ENCODE results near the gene IL6ST. TPM values are rescaled to one million over a fixed set of nuclear protein-coding genes. Genes with fewer than 3 reads are reported as not detected.
A peak's percentile ranks its signal among the peaks of the same experiment; 100 is the strongest.

IL6ST gene
- total RNA-seq, 1 experiment from 2014 or later = 65.9 TPM

DNA sequence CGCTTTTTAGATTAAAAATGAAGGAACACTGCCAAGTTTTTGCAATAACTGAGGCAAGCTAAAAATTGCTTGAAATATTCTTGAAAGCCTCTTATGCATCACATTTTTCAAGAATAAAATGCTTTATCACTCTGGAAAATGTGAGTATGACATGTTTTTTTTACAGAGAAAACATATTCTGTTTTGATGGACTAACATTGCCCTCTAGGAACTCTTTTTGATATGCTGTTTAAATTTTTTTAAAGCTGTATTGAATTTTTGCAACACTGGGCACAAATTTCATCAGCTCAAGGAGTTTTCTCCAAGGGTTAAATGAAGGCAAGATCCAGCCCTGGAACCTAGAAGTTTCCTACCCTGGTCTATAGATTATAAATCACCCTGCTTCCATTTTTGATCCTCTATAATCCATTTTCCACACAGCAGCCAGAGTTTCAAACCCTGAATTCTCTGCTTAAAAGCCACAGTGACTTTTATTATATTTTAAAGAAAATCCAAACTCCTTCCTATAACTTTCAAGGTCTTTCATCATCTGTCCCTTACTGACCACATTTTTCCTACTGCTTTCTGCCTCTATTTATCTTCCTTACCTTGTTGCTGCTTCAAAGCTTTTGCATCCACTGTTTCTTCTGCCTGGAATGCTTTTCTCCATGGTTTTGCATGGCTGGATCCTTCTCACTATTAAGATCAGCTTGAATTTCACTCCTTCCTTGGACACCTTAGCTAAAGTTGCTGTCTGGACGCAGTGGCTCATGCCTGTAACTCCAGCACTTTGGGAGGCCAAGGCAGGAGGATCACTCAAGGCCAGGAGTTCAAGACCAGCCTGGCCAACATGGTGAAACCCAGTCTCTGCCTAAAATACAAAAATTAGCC is 82.7 kb downstream of the IL6ST start:
- DNase-seq (ENCODE audit: low read depth) = no peak
- in situ Hi-C loops (cut with HindIII; ENCODE audit: low pct_unique_long_range_greater_than_20kb, low sequenced_read_pairs) = no loop called here

DNA sequence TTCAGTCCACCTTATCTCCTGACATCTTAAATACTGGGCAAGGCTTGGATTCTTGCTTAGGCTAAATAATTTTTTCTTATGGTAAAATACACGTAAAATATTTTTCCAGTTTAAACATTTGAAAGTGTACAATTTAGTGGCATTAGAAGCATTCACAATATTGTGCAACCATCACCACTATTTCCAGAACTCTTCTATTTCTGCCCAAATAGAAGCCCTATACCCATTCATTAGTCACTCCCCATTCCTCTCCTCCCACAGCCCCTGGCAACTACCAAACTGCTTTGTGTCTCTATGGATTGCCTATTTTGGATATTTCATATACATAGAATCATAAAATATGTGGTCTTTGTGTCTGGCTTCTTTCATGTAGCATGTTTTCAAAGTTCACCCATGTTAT is 86.0 kb downstream of the IL6ST start:
- no peak for DNase-seq (ENCODE audit: low read depth)
- in situ Hi-C loops (cut with HindIII; ENCODE audit: low pct_unique_long_range_greater_than_20kb, low sequenced_read_pairs) = no loop called here

- DNase-seq (ENCODE audit: low read depth) = no peak
- in situ Hi-C loops (cut with HindIII; ENCODE audit: low pct_unique_long_range_greater_than_20kb, low sequenced_read_pairs) = no loop called here
Measured at GRCh38 chr5:55907927-55908326, 86.8 kb downstream of the IL6ST start.

GRCh38 chr5:55905251-55905650 is 89.5 kb downstream of the IL6ST start:
- no peak for DNase-seq (ENCODE audit: low read depth)
- in situ Hi-C loops (cut with HindIII; ENCODE audit: low pct_unique_long_range_greater_than_20kb, low sequenced_read_pairs) = no loop called here

- no peak for DNase-seq (ENCODE audit: low read depth)
- in situ Hi-C loops (cut with HindIII; ENCODE audit: low pct_unique_long_range_greater_than_20kb, low sequenced_read_pairs) = no loop called here
Measured at GRCh38 chr5:55904152-55904551, 90.6 kb downstream of the IL6ST start.

- in situ Hi-C loops (cut with HindIII; ENCODE audit: low pct_unique_long_range_greater_than_20kb, low sequenced_read_pairs) = no loop called here
- peak; percentile 53 for DNase-seq (ENCODE audit: low read depth)
Measured at GRCh38 chr5:55903121-55903701, 91.6 kb downstream of the IL6ST start.

DNA sequence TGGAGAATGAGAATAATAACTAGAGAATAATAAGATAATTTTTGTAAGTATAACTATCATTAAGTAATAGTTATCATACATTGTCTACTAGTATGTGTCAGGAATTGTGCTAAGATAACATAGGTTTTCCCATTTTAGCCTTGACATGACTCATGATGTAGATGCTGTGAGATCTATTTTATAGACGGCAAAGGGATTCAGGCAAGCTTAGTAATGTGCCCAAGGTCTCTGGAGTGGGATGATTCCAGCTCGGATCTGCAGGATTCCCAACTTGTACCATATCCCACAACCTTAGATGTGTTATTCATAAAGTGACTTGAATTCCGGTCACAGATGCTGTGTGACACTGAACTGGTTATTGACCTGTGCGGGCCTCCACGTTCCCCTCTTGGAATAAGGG is 92.1 kb downstream of the IL6ST start:
- in situ Hi-C loops (cut with HindIII; ENCODE audit: low pct_unique_long_range_greater_than_20kb, low sequenced_read_pairs) = no loop called here
- DNase-seq (ENCODE audit: low read depth) = no peak

DNA sequence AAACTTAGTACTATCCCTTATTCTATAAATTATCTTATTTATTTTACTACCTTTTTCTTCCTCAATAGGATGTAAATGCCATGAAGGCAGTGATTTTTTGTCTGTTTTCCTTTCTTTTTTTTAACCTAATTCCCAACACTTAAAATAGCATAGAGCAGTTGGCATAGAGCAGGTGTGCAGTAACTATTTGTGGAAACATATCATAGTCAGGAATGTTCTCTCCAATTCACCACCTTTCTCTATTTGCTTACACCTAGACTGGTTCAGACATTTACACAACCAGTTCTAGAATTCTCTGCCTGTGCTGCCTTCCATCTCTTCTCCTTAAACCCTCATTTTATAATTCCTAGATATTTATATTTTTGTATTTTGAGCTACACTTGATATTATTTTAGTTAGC is 94.0 kb downstream of the IL6ST start:
- in situ Hi-C loops (cut with HindIII; ENCODE audit: low pct_unique_long_range_greater_than_20kb, low sequenced_read_pairs) = no loop called here
- no peak for DNase-seq (ENCODE audit: low read depth)

DNA sequence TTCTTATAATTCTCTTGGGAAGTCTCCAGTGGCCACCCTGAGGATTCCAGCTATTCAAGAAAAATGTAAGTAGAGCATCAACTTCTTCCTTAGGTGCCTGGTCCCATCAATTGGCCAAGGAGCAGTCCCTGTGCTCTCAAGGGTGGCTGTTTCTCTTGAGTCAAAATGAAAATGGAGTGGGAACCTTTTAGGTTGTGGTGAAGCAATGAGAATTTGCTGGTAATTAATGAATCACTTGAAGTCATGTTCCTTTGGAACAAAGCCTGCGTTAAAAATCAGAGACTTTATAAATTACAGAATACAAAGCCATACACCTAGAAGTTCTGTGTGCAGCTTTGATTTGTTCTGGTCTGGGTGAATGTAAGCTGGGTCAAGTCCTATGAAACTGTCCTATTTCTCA is 94.7 kb downstream of the IL6ST start:
- DNase-seq (ENCODE audit: low read depth) = no peak
- in situ Hi-C loops (cut with HindIII; ENCODE audit: low pct_unique_long_range_greater_than_20kb, low sequenced_read_pairs) = no loop called here

DNA sequence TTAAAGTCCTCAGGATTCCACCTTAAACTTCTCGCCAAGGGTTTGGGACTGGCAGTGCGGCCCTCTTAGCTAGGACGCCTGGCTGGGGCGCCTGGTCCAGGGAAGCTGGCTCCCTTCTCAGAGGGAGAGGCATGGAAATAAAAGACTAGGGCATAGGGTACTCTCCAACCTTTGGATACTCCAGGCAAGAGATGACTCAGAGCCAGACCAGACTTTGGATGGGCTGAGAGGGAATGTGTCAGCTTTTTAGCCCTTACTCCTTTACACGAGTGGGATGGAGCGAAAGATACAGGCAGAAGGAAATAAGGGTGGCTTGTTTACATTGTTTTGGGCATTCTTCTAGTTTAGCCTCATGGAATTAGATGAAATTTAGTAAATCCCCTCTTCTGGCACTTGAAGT is 95.4 kb downstream of the IL6ST start:
- in situ Hi-C loops (cut with HindIII; ENCODE audit: low pct_unique_long_range_greater_than_20kb, low sequenced_read_pairs) = no loop called here
- DNase-seq (ENCODE audit: low read depth) = no peak

- in situ Hi-C loops (cut with HindIII; ENCODE audit: low pct_unique_long_range_greater_than_20kb, low sequenced_read_pairs) = no loop called here
- DNase-seq (ENCODE audit: low read depth) = no peak
Measured at GRCh38 chr5:55897905-55898304, 96.9 kb downstream of the IL6ST start.

GRCh38 chr5:55897206-55897894 is 97.4 kb downstream of the IL6ST start:
- in situ Hi-C loops (cut with HindIII; ENCODE audit: low pct_unique_long_range_greater_than_20kb, low sequenced_read_pairs) = no loop called here
- DNase-seq (ENCODE audit: low read depth) = no peak

GRCh38 chr5:55896663-55897062 is 98.1 kb downstream of the IL6ST start:
- in situ Hi-C loops (cut with HindIII; ENCODE audit: low pct_unique_long_range_greater_than_20kb, low sequenced_read_pairs) = no loop called here

GRCh38 chr5:55896238-55896637 is 98.5 kb downstream of the IL6ST start:
- DNase-seq (ENCODE audit: low read depth) = no peak
- in situ Hi-C loops (cut with HindIII; ENCODE audit: low pct_unique_long_range_greater_than_20kb, low sequenced_read_pairs) = no loop called here

More at GRCh38 chr5:55896663-55897062, 98.1 kb downstream of the IL6ST start:
- DNase-seq (ENCODE audit: low read depth) = no peak

DNA sequence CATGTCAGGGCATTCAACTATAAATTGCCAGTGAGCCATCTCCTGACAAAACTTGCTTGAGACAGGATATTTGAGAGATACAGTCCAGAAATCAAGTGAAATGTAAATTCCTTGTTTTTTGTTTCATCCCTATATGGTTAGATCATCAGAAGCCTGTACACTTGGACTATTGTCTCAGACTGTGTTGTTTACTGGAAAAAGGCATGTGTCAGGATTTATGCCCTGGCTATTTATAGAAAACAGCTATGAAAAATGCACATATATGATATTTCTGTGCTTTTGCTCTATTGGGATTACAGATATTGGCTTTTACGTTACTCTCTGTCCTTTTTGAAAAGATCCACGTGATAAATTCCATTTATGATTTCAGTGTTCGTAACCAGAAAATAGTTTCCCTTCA is 99.4 kb downstream of the IL6ST start:
- DNase-seq (ENCODE audit: low read depth) = no peak
- in situ Hi-C loops (cut with HindIII; ENCODE audit: low pct_unique_long_range_greater_than_20kb, low sequenced_read_pairs) = no loop called here

- DNase-seq (ENCODE audit: low read depth) = no peak
- in situ Hi-C loops (cut with HindIII; ENCODE audit: low pct_unique_long_range_greater_than_20kb, low sequenced_read_pairs) = no loop called here
Measured at GRCh38 chr5:55894135-55894534, 100.6 kb downstream of the IL6ST start.

DNA sequence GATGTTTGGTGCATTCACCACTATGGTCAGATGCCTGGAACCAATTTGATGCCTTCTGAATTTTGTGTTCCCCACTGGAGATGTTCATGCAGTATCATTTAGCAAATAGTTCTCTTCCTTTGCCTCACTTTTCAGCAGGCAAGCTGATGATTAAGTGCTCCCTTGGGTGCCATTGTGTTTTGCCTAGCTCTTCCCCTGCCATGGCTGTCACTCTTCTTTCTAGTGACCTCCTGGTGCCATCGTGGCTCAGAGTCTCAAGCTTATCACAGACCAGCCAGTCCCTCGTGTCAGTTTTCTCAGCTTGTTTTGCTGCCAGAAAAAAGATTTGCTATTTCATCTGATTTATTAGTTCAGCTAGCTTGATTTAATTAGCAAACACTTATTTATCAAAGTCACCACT is 102.3 kb downstream of the IL6ST start:
- in situ Hi-C loops (cut with HindIII; ENCODE audit: low pct_unique_long_range_greater_than_20kb, low sequenced_read_pairs) = no loop called here
- DNase-seq (ENCODE audit: low read depth) = no peak

GRCh38 chr5:55888205-55888604 is 106.6 kb downstream of the IL6ST start:
- in situ Hi-C loops (cut with HindIII; ENCODE audit: low pct_unique_long_range_greater_than_20kb, low sequenced_read_pairs) = no loop called here
- DNase-seq (ENCODE audit: low read depth) = no peak

GRCh38 chr5:55885359-55885758 is 109.4 kb downstream of the IL6ST start:
- no peak for DNase-seq (ENCODE audit: low read depth)
- in situ Hi-C loops (cut with HindIII; ENCODE audit: low pct_unique_long_range_greater_than_20kb, low sequenced_read_pairs) = no loop called here

Data from Caki2 (cell line).